ENCODE data around the gene EFCAB12.
"Not testable (repeated sequence)": the region's sequence is repeated elsewhere in the genome, so short reads cannot be mapped to it uniquely, and the experiment has no call there.

Gene EFCAB12

DNA sequence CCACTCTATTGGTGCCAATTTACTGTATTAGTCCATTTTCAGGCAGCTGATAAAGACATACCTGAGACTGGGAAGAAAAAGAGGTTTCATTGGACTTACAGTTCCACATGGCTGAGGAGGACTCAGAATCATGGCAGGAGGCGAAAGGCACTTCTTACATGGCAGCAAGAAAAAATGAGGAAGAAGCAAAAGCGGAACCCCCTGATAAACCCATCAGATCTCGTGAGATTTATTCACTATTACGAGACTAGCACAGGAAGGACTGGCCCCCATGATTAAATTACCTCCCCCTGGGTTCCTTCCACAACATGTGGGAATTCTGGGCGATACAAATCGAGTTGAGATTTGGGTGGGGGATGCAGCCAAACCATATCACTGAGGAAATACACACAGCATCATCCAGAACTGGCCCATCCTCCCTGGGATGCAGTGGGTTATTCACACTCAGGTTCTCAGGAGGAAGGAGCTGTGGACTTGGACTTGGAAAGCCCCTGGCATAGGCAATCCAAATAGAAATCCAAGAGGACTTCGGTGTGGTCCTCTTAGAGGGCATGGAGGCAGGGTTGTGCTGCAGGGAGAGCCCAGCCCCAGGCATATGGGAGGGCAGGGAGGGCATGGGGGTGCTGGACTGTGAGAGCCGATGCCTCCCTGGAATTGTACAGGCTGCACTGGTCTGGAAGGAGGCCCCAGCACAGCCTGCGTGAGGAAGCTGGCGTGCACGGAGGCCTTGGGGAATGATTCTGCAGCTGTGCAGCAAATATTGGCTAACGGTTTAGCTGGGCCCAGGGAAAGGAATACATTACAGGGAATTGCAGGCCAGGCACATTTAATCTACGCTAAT, 62.9 kb downstream of the EFCAB12 start:
- no peak for DNase-seq (ENCODE audit: low spot score)

DNA sequence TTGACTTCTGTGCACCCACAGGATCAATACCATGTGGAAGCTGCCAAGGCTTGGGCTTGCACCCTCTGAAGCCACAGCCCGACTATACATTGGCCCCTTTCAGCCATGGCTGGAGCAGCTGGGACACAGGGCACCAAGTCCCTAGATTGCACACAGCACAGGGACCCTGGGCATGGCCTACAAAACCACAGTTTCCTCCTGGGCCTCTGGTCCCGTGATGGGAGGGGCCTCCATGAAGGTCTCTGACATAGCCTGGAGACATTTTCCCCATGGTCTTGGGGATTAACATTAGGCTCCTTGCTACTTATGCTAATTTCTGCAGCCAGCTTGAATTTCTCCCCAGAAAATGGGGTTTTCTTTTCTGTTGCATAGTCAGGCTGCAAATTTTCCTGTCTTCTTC, 63.6 kb downstream of the EFCAB12 start:
- not testable (repeated sequence) for DNase-seq (ENCODE audit: low spot score)

DNA sequence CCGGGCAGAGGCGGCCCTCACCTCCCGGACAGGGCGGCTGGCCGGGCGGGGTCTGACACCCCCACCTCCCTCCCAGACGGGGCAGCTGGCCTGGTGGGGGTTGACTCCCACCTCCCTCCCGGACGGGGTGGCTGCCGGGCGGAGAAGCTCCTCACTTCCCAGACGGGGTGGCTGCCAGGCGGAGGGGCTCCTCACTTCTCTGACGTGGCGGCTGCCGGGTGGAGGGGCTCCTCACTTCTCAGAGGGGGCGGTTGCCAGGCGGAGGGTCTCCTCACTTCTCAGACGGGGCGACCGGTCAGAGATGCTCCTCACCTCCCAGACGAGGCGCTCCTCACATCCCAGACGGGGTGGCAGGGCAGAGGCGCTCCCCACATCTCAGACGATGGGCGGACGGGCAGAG, 65.1 kb downstream of the EFCAB12 start:
- not testable (repeated sequence) for DNase-seq (ENCODE audit: low spot score)

DNA sequence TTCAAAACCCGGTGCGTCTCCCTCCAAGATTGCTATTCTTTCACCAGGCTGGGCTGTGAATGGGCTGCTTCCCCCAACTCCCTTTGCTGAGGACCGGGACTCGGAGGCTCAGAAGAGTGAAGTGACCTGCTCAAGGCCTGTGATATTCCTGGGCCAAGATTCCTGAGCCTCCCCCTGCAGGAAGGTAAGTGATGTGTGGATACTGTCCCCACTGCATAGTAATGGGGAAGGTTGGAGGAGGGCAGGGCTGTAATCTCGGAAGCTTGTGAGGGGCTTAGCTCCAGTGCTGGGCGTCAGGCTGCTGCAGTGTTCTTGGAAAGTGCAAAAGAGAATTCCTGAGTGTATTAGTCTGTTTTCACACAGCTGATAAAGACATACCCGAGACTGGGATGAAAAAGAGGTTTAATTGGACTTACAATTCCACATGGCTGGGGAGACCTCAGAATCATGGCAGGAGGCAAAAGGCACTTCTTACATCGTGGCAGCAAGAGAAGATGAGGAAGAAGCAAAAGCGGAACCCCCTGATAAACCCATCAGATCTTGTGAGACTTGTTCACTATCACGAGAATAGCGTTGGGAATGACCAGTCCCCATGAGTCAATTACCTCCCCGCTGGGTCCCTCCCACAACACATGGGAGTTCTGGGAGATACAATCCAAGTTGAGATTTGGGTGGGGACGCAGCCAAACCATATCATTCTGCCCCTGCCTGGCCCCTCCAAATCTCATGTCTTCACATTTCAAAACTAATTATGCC, 67.6 kb downstream of the EFCAB12 start:
- DNase-seq (ENCODE audit: low spot score) = no peak

DNA sequence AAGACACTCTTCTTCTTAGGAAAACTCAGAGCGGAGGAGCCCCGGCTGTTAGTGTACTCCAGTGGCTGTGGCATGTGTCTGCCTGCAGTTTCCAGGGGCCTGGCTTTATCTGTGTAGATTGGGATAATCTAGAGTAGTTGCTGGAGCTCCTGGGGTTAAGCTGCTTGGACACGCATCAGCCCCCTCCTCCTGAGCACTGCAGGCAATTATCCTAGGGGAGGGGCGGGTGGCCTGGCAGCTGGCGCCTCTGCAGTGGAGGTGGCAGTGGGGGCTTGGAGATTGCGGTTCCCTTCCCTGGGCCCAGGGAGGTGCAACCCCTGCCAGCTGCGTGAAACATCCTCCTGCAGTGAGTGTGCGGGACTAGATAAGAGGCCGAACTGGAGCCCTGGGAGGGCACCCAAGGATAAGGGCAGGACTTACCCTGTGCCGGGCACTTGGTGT, 68.2 kb downstream of the EFCAB12 start:
- no peak for DNase-seq (ENCODE audit: low spot score)

DNA sequence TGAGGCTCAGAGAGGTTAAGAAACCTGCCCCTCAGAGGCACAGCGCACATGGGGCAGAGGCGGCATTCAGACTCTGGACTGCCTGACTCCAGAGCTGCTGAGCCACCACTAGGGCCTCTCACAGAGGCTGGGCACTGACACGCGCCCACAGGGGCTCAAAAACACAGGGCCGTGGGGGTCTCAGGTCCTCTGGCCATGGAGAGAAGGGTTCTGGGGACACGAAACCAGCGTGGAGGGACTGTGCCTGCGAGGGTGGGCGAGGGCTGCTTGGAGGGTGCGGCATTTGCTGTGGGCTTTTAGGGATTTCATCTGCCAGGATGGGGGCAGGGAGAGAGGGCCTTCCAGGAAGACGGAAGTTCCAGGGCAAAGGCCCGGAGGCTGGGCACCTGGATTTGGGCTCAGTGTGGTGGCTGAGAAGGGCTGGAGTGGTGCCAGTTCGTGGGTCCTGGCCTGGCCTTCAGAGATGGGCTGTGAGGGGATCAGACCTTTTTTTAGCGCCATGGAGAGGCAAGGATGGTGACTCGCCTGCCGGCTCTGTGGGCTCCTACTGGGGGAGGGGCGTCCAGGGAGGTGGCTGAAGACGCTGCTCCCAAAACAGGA, 69.6 kb downstream of the EFCAB12 start:
- DNase-seq (ENCODE audit: low spot score) = no peak

DNA sequence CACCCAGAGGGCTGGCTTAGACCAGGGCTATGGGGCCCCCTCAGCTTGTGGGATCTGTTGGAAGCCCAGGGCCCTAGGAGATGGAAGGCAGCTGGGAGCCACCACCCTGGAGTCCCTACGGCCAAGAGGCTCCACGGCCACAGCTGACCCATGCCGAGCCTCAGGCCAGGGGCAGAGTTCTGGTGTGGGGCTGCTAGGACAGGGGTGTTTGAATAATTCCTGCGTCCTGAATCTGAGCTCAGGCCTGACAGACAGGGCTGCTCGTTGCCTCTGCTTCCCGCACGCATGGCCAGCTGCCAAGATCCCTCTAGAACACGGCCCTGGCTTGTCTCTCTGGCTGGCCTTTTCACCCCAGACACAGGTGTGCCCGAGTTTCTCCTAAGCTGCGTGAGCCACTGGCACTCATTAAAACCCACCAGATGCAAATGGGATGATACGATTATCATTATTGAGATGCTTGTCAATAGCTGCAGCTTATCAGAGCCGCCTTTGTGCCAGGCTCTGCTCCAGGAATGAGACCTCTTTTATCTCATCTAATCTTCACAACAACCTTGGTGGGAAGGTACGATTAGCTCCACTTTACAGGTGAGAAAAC, 70.2 kb downstream of the EFCAB12 start:
- DNase-seq (ENCODE audit: low spot score) = no peak

DNA sequence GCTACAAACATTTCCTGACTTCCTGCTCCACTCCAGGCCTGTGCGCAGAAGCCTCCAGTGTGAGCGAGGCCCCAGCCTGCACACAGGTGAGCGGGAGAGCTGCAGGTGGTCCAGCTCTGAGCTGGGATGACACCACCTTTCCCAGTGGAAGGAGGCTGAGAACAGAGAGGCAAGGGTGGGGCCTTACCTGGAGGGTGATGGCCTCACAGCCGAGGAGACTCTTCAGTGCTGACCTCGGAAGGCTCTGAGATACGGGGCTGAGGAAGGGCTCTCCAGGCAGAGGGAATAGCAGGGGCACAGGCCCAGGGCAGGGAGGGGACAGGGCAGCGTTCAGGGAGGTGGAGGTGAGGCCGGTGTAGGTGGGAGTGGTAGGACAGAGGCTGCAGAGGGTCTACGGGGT, 70.8 kb downstream of the EFCAB12 start:
- DNase-seq (ENCODE audit: low spot score) = no peak

DNA sequence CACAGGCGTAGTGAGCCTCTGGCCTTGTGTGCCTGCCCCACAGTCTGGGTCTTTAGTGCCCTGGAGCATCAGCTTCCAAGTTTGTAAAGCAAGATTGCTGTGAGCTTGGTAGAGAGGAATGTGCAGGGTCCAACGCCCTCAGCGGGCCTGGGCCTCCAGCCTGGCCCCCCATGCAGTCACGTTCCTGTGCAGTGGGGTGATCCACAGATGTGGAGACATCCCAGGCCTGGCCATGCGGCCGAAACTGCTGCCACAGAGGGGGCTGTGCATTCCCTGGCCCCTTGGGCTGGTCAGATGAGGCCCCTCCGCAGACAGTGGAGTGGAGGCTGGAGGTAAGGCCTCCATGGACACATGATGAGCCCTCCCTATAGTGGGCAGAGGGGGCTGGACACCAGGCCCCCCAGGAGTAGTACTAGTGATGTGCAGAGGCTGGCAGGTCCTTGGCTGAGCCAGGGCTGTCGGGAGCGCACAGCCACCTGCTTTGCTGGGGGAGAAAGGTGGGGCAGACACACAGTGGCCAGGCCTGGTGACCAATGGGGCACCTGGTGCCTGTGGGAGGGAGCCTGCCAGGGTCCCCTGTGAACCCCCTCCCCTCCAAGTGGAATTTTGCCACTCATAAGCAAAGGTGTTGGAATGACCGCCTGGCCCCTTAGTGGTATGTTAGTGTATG, 71.5 kb downstream of the EFCAB12 start:
- no peak for DNase-seq (ENCODE audit: low spot score)

DNA sequence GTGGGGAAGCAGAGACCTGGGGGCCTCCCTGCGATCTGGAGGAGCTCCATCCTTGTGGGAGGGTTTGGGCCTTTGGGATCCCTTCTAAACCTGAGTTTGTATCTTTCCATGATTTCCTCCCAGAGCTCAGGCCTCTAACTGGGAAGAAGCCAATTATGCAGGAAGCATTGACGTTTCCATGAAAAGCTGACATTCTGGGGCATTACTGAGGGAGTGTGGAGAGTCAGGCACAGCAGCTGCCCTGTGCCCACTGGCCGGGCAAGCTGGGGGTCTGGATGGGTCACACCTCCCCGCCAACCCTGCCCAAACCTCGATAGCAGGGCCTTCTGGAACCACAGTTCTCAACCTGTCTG, 74.9 kb downstream of the EFCAB12 start:
- no peak for DNase-seq (ENCODE audit: low spot score)

DNA sequence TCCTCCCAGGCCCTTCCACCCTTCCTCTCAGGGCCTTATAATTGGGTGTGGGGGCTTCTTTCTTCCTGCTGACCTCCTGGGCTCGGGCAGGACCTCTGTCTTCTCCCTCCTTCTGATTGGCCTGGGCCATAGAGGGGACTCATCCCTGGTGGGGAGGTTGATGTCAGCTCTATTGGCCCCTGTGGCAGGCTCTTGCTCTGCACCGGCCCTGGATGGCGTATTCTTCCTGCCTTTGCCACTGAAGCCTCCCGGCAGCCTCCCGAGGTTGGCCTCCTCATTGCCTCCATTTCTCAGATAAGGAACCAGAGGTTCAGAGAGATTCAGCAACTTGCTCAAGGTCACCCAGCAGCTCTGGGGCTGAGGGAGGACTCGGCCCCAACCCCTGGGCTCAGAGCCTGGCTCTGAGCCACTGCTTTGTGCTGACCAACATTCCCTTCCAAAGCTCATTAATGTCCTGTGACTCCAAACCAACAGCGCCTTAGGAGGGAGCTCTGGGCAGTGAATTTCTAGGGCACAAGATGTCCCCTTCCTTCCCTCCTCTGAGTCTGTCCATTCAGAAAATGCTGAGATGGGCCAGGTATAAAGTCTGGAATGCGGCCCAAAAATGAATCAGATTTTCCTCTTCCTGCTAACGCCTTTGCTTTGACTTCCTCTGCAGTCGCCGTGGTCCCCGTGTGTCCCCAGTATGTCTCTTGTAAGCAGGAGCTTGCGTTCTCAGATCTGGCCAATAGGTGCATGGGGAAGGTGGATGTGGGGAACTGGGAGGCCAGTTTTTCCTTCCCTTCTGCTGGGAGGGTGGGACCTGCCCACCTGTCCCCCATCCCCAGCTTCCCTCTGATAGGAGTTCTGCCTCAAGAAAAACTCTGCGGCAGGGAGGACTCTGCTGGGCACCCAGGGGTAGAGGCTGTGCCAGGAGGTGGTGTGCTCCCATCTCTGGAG, 75.5 kb downstream of the EFCAB12 start:
- no peak for DNase-seq (ENCODE audit: low spot score)

DNA sequence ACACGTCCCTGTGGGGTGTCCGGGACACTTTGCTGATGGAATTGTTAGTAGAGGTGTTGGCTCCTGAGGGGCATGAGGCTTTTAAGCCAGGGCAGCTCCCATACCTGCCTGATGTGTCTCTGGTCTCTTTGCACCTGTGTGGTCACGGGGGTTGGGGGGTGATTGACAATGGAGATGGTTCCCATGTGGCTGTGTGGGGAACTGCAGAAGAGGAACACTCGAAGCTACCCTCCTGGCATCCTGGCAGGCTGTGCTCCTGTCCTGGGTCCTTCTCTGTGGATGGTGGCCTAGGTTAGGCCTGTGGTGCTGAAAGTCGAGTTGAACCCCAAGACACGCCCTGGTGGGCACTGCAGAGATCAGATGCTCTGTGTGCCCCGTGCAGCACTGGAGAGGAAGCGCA, 76.4 kb downstream of the EFCAB12 start:
- no peak for DNase-seq (ENCODE audit: low spot score)
